Measurements from ENCODE around the gene MED13. TPM values are rescaled to one million over a fixed set of nuclear protein-coding genes. Genes with fewer than 3 reads are reported as not detected.

MED13 gene
- total and polyA plus RNA-seq, 4 donors: 23.7 to 93.9 (median 54.2) TPM

DNA sequence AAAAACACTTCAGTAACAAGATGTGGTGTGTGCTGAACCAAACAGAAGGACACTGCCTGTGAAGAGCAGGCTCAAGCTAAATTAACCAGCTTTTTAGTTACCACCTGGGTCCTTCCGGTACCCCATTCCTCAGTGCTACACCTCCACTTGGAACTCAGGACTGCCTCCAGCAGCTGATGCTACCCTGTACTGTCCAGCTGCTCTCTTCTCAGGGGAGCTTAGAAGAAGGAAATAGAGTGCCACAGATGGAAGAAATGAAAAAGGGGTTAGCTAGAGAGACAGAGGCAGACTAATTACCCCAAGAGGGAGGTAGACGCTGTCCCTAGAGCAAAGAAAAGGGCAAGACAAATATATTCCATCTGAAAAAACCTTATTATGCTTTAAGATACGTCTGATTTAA, 5.7 kb downstream of the MED13 start:
- no CpG with 5 or more reads among the region's 3 CpGs for WGBS (ENCODE audit: insufficient coverage)
- H3K4me1 ChIP-seq (ENCODE audit: control insufficient read depth, insufficient read depth, low read length): peaks cover 10% of the 10 kb centered on the region
- no peak overlapping the region for H3K27ac ChIP-seq (ENCODE audit: low read depth, low read length)
- peaks cover 13% of the 10 kb centered on the region for H3K36me3 ChIP-seq (ENCODE audit: control insufficient read depth, insufficient read depth, low read length)
- H3K27me3 ChIP-seq (ENCODE audit: control insufficient read depth, insufficient read depth, low read length): no peaks in the 10 kb centered on the region
- DNase-seq (ENCODE audit: low read depth in 4 of 6, low spot score in 6 of 6): no peak
- no peak overlapping the region for H3K4me3 ChIP-seq (ENCODE audit: low read depth, low read length)
- H3K9me3 ChIP-seq (ENCODE audit: control insufficient read depth, insufficient read depth, low read length): no peaks in the 10 kb centered on the region

DNA sequence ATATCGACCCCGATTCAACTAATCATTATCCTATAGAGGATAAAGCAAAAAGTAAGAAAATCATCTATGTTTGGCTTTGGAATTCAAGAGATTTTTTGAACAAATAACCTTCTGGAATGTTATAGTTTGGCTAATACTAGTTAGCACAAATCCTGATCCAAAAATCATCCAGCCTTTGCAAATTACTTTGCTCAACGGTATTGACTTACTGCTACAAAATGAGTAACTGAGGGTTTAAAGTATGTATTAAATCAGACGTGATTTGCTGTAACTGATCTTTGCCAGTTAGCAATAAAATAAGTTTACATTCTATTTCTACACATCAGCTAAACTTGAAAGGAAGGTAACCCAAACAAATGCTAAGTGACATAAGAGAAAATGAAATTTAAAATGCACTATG, 6.5 kb downstream of the MED13 start:
- Histone ChIP-seq H3K4me1 (ENCODE audit: control insufficient read depth, insufficient read depth, low read length) (peaks cover 10% of the 10 kb centered on the region), H3K4me3 (ENCODE audit: low read depth, low read length) (no peak overlapping the region), H3K27me3 (ENCODE audit: control insufficient read depth, insufficient read depth, low read length) (no peaks in the 10 kb centered on the region), H3K9me3 (ENCODE audit: control insufficient read depth, insufficient read depth, low read length) (no peaks in the 10 kb centered on the region), H3K36me3 (ENCODE audit: control insufficient read depth, insufficient read depth, low read length) (peaks cover 16% of the 10 kb centered on the region), H3K27ac (ENCODE audit: low read depth, low read length) (no peak overlapping the region)
- WGBS (ENCODE audit: insufficient coverage): no CpG with 5 or more reads among the region's 4 CpGs
- no peak for DNase-seq (ENCODE audit: low read depth in 4 of 6, low spot score in 6 of 6)

DNA sequence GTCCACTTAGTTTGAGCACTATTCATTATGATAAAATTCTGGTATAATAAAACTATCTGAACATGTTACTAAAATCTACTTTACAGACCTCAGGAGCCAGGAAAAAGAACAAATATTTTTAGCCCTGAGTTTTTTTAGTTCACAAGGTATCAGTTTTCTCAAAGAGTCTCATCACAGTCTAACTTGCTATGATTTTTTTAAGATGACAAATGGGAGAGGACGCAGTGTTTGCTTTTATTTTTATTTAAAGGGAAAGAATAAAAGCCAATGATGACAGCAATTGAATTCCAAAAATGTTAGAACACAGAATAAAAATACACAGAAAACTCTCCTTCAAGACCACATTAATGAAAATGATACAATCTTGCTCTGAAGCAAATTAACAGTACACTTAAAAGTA, 7.4 kb downstream of the MED13 start:
- H3K27me3 ChIP-seq (ENCODE audit: control insufficient read depth, insufficient read depth, low read length): no peaks in the 10 kb centered on the region
- no peak overlapping the region for H3K27ac ChIP-seq (ENCODE audit: low read depth, low read length)
- peaks cover 16% of the 10 kb centered on the region for H3K36me3 ChIP-seq (ENCODE audit: control insufficient read depth, insufficient read depth, low read length)
- WGBS (ENCODE audit: insufficient coverage): no CpG with 5 or more reads among the region's 1 CpG
- H3K4me3 ChIP-seq (ENCODE audit: low read depth, low read length): no peak overlapping the region
- no peak for DNase-seq (ENCODE audit: low read depth in 4 of 6, low spot score in 6 of 6)
- H3K9me3 ChIP-seq (ENCODE audit: control insufficient read depth, insufficient read depth, low read length): no peaks in the 10 kb centered on the region
- peaks cover 10% of the 10 kb centered on the region for H3K4me1 ChIP-seq (ENCODE audit: control insufficient read depth, insufficient read depth, low read length)

DNA sequence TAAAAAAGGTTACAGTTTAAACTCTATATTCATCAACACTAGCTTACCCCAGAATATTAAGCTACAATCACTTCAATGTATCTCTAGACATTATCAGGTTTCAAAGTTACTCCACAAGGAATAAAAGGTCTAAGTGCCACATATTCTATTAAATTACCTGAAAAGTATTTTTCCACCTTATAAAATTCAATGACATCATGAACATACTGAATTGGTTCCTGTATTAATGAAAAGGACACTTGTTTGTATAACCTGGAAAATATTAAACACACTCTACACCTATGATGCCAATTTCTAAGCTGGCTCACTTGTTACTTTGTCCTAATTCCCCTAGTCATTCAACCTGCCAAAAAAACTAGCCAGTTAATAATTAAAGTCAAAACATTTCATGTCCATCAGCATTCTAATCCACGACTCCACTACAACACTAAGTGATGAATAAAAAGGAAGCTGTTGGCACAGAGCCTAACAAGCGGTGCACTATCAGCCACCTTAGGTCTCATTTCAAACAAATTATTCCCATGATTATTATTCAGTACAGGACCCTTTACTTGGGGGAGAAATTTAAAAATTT, 12.2 kb downstream of the MED13 start:
- Histone ChIP-seq H3K36me3 (ENCODE audit: control insufficient read depth, insufficient read depth, low read length) (peaks cover 10% of the 10 kb centered on the region), H3K4me3 (ENCODE audit: low read depth, low read length) (no peak overlapping the region), H3K27me3 (ENCODE audit: control insufficient read depth, insufficient read depth, low read length) (no peaks in the 10 kb centered on the region), H3K4me1 (ENCODE audit: control insufficient read depth, insufficient read depth, low read length) (no peaks in the 10 kb centered on the region), H3K9me3 (ENCODE audit: control insufficient read depth, insufficient read depth, low read length) (no peaks in the 10 kb centered on the region), H3K27ac (ENCODE audit: low read depth, low read length) (no peak overlapping the region)
- DNase-seq (ENCODE audit: low read depth in 4 of 6, low spot score in 6 of 6): no peak
- WGBS (ENCODE audit: insufficient coverage): no CpG with 5 or more reads among the region's 2 CpGs

DNA sequence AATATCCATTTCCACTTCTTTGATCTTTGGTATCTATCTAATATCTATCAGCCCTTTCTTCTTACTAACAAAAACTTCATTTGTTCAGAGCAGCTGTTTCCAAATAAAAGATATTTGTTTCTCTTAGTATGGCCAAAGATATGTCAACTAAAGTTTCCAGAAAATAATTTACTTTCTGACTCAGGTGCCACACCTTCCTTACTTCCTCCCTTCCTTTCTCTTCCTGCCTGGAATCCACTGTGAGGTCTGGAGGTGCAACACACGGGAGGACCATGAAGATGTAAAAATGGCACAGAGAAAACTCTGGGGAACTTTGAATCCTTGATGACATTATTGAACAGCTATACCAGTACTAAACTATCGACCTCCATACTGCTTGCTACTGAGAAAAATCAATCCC, 14.0 kb downstream of the MED13 start:
- Histone ChIP-seq H3K4me1 (ENCODE audit: control insufficient read depth, insufficient read depth, low read length) (no peaks in the 10 kb centered on the region), H3K27ac (ENCODE audit: low read depth, low read length) (no peak overlapping the region), H3K4me3 (ENCODE audit: low read depth, low read length) (no peak overlapping the region), H3K9me3 (ENCODE audit: control insufficient read depth, insufficient read depth, low read length) (no peaks in the 10 kb centered on the region), H3K27me3 (ENCODE audit: control insufficient read depth, insufficient read depth, low read length) (no peaks in the 10 kb centered on the region), H3K36me3 (ENCODE audit: control insufficient read depth, insufficient read depth, low read length) (peaks cover 14% of the 10 kb centered on the region)
- no peak for DNase-seq (ENCODE audit: low read depth in 4 of 6, low spot score in 6 of 6)
- WGBS (ENCODE audit: insufficient coverage): no CpG with 5 or more reads among the region's 2 CpGs

DNA sequence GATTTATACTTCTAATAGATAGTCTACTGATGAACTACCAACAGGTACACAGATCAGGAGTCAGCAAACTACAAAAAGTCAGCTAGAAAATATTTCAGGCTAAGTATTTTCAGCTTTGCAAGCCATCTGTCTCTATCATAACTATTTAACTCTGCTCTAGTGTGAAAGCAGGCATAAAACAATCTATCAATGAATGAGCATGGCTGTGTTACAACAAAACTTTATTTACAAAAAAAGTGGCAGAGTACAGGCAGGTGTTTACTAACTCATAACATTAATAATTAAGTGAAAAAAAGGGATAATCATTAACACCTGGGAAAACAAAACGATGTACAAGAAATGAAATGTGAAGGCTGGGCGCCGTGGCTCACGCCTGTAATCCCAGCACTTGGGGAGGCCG, 15.8 kb downstream of the MED13 start:
- no peaks in the 10 kb centered on the region for H3K9me3 ChIP-seq (ENCODE audit: control insufficient read depth, insufficient read depth, low read length)
- H3K27me3 ChIP-seq (ENCODE audit: control insufficient read depth, insufficient read depth, low read length): no peaks in the 10 kb centered on the region
- H3K36me3 ChIP-seq (ENCODE audit: control insufficient read depth, insufficient read depth, low read length): peaks cover 15% of the 10 kb centered on the region
- H3K4me3 ChIP-seq (ENCODE audit: low read depth, low read length): no peak overlapping the region
- no peak for DNase-seq (ENCODE audit: low read depth in 4 of 6, low spot score in 6 of 6)
- H3K27ac ChIP-seq (ENCODE audit: low read depth, low read length): no peak overlapping the region
- WGBS (ENCODE audit: insufficient coverage): no CpG with 5 or more reads among the region's 5 CpGs
- H3K4me1 ChIP-seq (ENCODE audit: control insufficient read depth, insufficient read depth, low read length): no peaks in the 10 kb centered on the region

DNA sequence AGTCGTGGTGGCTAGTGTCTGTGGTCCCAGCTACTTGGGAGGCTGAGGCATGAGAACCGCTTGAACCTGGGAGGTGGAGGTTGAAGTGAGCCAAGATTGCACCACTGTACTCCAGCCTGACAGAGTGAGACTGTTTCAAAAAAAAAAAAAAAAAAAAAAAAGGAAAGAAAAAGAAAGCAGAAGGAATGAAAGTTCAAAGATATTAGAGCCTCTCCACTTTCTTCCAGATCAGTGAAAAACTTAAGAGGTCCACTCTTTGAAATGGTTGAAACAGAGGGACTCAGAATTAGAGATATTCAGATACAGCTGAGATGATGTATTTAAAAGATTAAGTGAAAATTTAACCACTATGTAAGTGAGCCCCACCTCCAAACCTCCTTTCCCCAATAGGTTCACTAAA, 16.8 kb downstream of the MED13 start:
- Histone ChIP-seq H3K4me1 (ENCODE audit: control insufficient read depth, insufficient read depth, low read length) (no peaks in the 10 kb centered on the region), H3K9me3 (ENCODE audit: control insufficient read depth, insufficient read depth, low read length) (no peaks in the 10 kb centered on the region), H3K36me3 (ENCODE audit: control insufficient read depth, insufficient read depth, low read length) (peaks cover 12% of the 10 kb centered on the region), H3K27ac (ENCODE audit: low read depth, low read length) (no peak overlapping the region), H3K27me3 (ENCODE audit: control insufficient read depth, insufficient read depth, low read length) (no peaks in the 10 kb centered on the region), H3K4me3 (ENCODE audit: low read depth, low read length) (no peak overlapping the region)
- WGBS (ENCODE audit: insufficient coverage): no CpG with 5 or more reads among the region's 2 CpGs
- no peak for DNase-seq (ENCODE audit: low read depth in 4 of 6, low spot score in 6 of 6)

DNA sequence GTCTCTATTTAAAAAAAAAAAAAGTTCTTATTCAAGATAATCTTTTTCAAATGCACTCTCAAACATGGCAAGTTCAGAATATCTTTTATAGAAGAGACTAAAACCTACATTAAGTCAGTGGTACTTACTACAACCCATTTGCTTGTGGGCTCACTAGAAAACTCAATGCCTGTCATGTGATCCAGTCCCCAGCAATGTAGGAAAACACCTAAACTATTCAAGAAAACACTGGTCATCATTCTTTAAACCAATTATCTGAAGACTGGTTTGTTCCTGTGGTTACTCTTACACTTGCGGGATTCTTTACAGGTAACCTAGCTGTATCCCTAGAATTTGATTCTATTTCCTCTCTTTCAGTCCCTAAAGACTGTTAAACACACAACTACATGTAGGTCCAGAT, 19.6 kb downstream of the MED13 start:
- no peak for DNase-seq (ENCODE audit: low read depth in 4 of 6, low spot score in 6 of 6)
- Histone ChIP-seq H3K4me1 (ENCODE audit: control insufficient read depth, insufficient read depth, low read length) (no peaks in the 10 kb centered on the region), H3K4me3 (ENCODE audit: low read depth, low read length) (no peak overlapping the region), H3K36me3 (ENCODE audit: control insufficient read depth, insufficient read depth, low read length) (peaks cover 18% of the 10 kb centered on the region), H3K27ac (ENCODE audit: low read depth, low read length) (no peak overlapping the region), H3K27me3 (ENCODE audit: control insufficient read depth, insufficient read depth, low read length) (no peaks in the 10 kb centered on the region), H3K9me3 (ENCODE audit: control insufficient read depth, insufficient read depth, low read length) (no peaks in the 10 kb centered on the region)
- no CpG with 5 or more reads among the region's 1 CpG for WGBS (ENCODE audit: insufficient coverage)

DNA sequence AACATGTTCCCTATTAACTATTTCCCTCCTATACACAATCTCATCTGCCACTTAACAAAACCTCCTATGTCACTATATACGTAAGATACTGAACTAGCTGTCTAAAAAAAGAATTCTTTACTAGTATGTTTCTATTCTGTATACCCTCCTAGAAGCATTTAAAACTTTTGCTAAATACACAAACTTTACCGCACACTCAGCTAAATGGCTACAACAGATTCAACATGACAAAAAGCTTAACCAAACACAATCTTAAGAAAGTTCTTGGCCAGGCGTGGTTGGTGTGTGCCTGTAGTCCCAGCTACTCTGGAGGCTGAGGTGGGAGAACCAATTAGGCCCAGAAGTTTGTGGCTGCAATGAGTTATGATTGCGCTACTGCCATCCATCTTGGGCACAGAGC, 20.0 kb downstream of the MED13 start:
- Histone ChIP-seq H3K36me3 (ENCODE audit: control insufficient read depth, insufficient read depth, low read length) (peaks cover 18% of the 10 kb centered on the region), H3K4me1 (ENCODE audit: control insufficient read depth, insufficient read depth, low read length) (no peaks in the 10 kb centered on the region), H3K27ac (ENCODE audit: low read depth, low read length) (no peak overlapping the region), H3K9me3 (ENCODE audit: control insufficient read depth, insufficient read depth, low read length) (no peaks in the 10 kb centered on the region), H3K4me3 (ENCODE audit: low read depth, low read length) (no peak overlapping the region), H3K27me3 (ENCODE audit: control insufficient read depth, insufficient read depth, low read length) (no peaks in the 10 kb centered on the region)
- no CpG with 5 or more reads among the region's 4 CpGs for WGBS (ENCODE audit: insufficient coverage)
- DNase-seq (ENCODE audit: low read depth in 4 of 6, low spot score in 6 of 6): no peak

DNA sequence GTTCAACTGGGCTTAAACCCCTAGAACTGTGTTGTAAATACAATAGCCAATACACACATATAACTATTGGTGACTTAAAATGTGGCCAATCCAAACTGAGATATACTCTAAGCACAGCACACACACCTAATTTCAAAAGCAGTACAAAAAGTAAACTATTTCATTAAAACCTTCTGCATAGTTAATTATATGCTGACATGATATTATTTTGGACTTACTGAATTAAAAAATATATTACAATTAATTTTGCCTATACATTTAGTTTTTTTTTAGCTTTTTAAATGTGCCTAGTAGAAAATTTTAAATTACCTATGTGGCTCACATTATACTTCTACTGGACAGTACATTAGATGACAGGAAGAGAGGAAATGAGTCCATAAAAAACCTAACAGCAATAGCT, 21.5 kb downstream of the MED13 start:
- no peak for DNase-seq (ENCODE audit: low read depth in 4 of 6, low spot score in 6 of 6)
- Histone ChIP-seq H3K27ac (ENCODE audit: low read depth, low read length) (no peak overlapping the region), H3K4me1 (ENCODE audit: control insufficient read depth, insufficient read depth, low read length) (no peaks in the 10 kb centered on the region), H3K4me3 (ENCODE audit: low read depth, low read length) (no peak overlapping the region), H3K27me3 (ENCODE audit: control insufficient read depth, insufficient read depth, low read length) (no peaks in the 10 kb centered on the region), H3K36me3 (ENCODE audit: control insufficient read depth, insufficient read depth, low read length) (peaks cover 22% of the 10 kb centered on the region), H3K9me3 (ENCODE audit: control insufficient read depth, insufficient read depth, low read length) (no peaks in the 10 kb centered on the region)

Measured in spinal cord (tissue), 10 donors.